ENCODE measurements around the gene PSMF1.

Gene PSMF1

DNA sequence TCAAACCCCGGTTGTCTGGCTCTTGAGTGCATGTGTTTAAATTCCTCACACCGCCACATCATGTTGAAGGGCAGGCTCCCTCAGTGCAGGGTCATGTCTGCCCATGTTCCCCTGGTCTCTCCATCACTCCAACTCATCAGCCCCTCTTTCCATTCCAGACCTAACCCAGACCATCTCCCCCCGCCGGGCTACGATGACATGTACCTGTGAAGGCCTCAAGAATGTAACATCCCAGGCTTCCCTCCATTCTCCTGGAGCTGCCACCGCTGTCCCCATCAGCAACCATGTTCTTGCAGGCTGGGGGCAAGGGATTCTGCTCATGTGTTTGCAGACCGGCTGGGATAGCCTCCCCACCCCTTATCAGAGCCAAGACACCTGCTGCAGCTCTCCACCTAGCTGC lies 46.5 kb downstream of the PSMF1 start:
- H3K27ac ChIP-seq, result no peak overlapping the region
- no peak for TF ChIP-seq CTCF (conservative IDR thresholded peaks at IDR 0.05)

- no peak overlapping the region for H3K27ac ChIP-seq
- no peak for TF ChIP-seq CTCF (conservative IDR thresholded peaks at IDR 0.05)
These were observed 47.1 kb downstream of the PSMF1 start for GRCh38 chr20:1165521-1165920.

- H3K27ac ChIP-seq, result no peak overlapping the region
- TF ChIP-seq CTCF (conservative IDR thresholded peaks at IDR 0.05), result no peak
These were observed 47.5 kb downstream of the PSMF1 start for GRCh38 chr20:1165941-1166340.

GRCh38 chr20:1166948-1167720 lies 48.7 kb downstream of the PSMF1 start:
- TF ChIP-seq CTCF (conservative IDR thresholded peaks at IDR 0.05), result no peak
- H3K27ac ChIP-seq, result no peak overlapping the region

DNA sequence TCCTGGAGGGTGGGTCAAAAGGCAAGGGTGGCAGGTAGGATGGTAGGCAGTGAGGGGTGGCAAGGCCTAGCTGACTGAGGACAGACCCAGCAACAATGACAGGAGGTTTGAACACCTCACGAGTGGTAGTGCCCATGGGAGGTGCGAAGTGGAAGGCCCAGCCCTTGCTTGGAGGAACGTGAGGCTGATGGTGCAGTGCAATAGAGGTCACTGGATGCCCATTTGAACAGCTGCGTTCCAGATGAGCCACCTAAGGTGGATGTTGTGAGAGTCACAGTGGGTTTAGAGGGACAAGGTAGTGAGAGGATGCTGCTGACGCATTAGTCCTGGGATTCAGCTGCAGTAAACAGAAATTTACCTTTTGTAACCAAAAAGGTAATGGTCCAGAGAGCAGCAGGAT lies 50.8 kb downstream of the PSMF1 start:
- no peak overlapping the region for H3K27ac ChIP-seq
- TF ChIP-seq CTCF (conservative IDR thresholded peaks at IDR 0.05), result no peak

DNA sequence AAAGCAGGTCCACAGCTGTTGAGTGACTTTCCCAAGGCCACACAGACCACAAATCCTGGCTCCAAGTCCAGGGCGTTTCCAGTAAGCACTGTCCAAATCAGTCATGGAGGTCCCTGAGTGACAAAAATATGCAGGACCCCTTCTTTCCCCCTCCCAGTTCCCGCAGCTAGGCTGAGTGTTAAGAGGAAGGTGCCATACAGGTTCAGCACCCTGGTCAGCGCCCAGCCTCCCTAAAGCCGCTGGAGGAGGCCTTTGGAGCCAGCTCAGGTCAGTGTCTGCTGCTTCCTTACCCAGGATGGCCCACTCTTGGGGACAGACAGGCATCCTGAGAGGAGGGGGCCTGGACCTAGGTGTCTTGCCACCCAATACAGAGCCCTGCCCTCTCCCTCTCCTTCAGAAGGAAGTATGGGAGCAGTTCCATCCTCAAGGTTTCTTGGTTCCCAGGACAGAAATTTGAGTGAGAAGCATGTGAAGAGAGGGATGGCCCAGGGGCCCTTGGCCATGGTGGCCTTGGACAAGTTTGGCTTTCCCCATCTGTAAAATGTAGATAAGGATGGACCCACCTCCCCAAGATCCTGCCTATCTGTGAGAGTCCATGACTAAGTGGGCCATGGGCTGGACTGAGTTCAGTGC lies 53.2 kb downstream of the PSMF1 start:
- no peak for TF ChIP-seq CTCF (conservative IDR thresholded peaks at IDR 0.05)

GRCh38 chr20:1173698-1174097 lies 55.3 kb downstream of the PSMF1 start:
- TF ChIP-seq CTCF (conservative IDR thresholded peaks at IDR 0.05), result no peak
- H3K27ac ChIP-seq, result no peak overlapping the region

More for the DNA sequence above, 53.2 kb downstream of the PSMF1 start:
- no peak overlapping the region for H3K27ac ChIP-seq
